ENCODE measurements around the gene FBXL7.

The FBXL7 gene

GRCh38 chr5:15483351-15484097 is 16.5 kb upstream of the FBXL7 start:
- TF ChIP-seq CTCF (IDR thresholded peaks at IDR 0.05; ENCODE audit: low read depth, low read length): no peak
- H3K4me3 ChIP-seq (ENCODE audit: low read length): no peak overlapping the region
- H3K4me2 ChIP-seq (ENCODE audit: low read length): no peak overlapping the region
- no peaks in the 10 kb centered on the region for H3K9me3 ChIP-seq (ENCODE audit: insufficient read depth, low read length)
- no peaks in the 10 kb centered on the region for H3K79me2 ChIP-seq (ENCODE audit: low read length)
- H3K27me3 ChIP-seq (ENCODE audit: low read depth, low read length): no peaks in the 10 kb centered on the region
- H3K36me3 ChIP-seq (replicated peaks; ENCODE audit: low read depth, low read length): no peaks in the 10 kb centered on the region
- no peak overlapping the region for H2AFZ ChIP-seq (ENCODE audit: low read depth, low read length)
- no peak overlapping the region for H3K9ac ChIP-seq (ENCODE audit: low read length)
- no peaks in the 10 kb centered on the region for H3K4me1 ChIP-seq (ENCODE audit: low read length)
- no peak overlapping the region for H3K27ac ChIP-seq (ENCODE audit: low read length)
- H4K20me1 ChIP-seq (ENCODE audit: insufficient read depth, low read length): no peaks in the 10 kb centered on the region

- TF ChIP-seq CTCF (IDR thresholded peaks at IDR 0.05; ENCODE audit: low read depth, low read length) (no peak), EZH2phosphoT487 (IDR thresholded peaks at IDR 0.05; ENCODE audit: low read depth) (no peak)
- H3K9ac ChIP-seq (ENCODE audit: low read length): no peak overlapping the region
- H3K79me2 ChIP-seq (ENCODE audit: low read length): no peaks in the 10 kb centered on the region
- no peak overlapping the region for H3K4me3 ChIP-seq (ENCODE audit: low read length)
- H3K4me2 ChIP-seq (ENCODE audit: low read length): no peak overlapping the region
- no peaks in the 10 kb centered on the region for H3K4me1 ChIP-seq (ENCODE audit: low read length)
- no peaks in the 10 kb centered on the region for H3K27me3 ChIP-seq (ENCODE audit: low read depth, low read length)
- no peaks in the 10 kb centered on the region for H3K36me3 ChIP-seq (replicated peaks; ENCODE audit: low read depth, low read length)
- H3K9me3 ChIP-seq (ENCODE audit: insufficient read depth, low read length): no peaks in the 10 kb centered on the region
- no peak overlapping the region for H2AFZ ChIP-seq (ENCODE audit: low read depth, low read length)
- no peaks in the 10 kb centered on the region for H4K20me1 ChIP-seq (ENCODE audit: insufficient read depth, low read length)
- H3K27ac ChIP-seq (ENCODE audit: low read length): no peak overlapping the region
Observed at GRCh38 chr5:15487228-15487627, 12.8 kb upstream of the FBXL7 start.

GRCh38 chr5:15489571-15490235 is 10.3 kb upstream of the FBXL7 start:
- Histone ChIP-seq H2AFZ (ENCODE audit: low read depth, low read length) (no peak overlapping the region), H3K27ac (ENCODE audit: low read length) (no peak overlapping the region), H3K9ac (ENCODE audit: low read length) (no peak overlapping the region)

More at GRCh38 chr5:15489571-15490235, 10.3 kb upstream of the FBXL7 start:
- no peak overlapping the region for H3K4me3 ChIP-seq (ENCODE audit: low read length)
- H3K79me2 ChIP-seq (ENCODE audit: low read length): no peaks in the 10 kb centered on the region
- H3K4me2 ChIP-seq (ENCODE audit: low read length): no peak overlapping the region
- no peaks in the 10 kb centered on the region for H4K20me1 ChIP-seq (ENCODE audit: insufficient read depth, low read length)
- no peaks in the 10 kb centered on the region for H3K27me3 ChIP-seq (ENCODE audit: low read depth, low read length)
- TF ChIP-seq CTCF (IDR thresholded peaks at IDR 0.05; ENCODE audit: low read depth, low read length) (no peak), EZH2phosphoT487 (IDR thresholded peaks at IDR 0.05; ENCODE audit: low read depth) (no peak)
- no peaks in the 10 kb centered on the region for H3K4me1 ChIP-seq (ENCODE audit: low read length)
- H3K36me3 ChIP-seq (replicated peaks; ENCODE audit: low read depth, low read length): no peaks in the 10 kb centered on the region
- no peaks in the 10 kb centered on the region for H3K9me3 ChIP-seq (ENCODE audit: insufficient read depth, low read length)

All from OCI-LY3 (cell line).